GM12878 (cell line): ENCODE results near the gene DIS3L. TPM values are rescaled to one million over a fixed set of nuclear protein-coding genes. Genes with fewer than 3 reads are reported as not detected.

Experiments
- BCL11A ChIP-seq: IDR thresholded peaks from 2 replicates; pipeline ENCODE4 v1.6.1; 2011; ENCODE audit warnings: low read depth, low read length
- CBX5 ChIP-seq: sonication (generic); IDR thresholded peaks from 2 replicates; pipeline ENCODE4 v1.6.1; 2016; ENCODE audit warnings: low read depth, moderate library complexity, mild to moderate bottlenecking, inconsistent platforms
- HDAC6 ChIP-seq: fragments of 200-600 bp; sonication (generic); IDR thresholded peaks from one replicate; pipeline ENCODE4 v1.8.0; 2017; ENCODE audit warnings: antibody characterized with exemption; ENCODE audit not compliant: unreplicated experiment
- NR2C2 ChIP-seq: IDR thresholded peaks from 2 replicates; pipeline ENCODE4 v1.6.1; 2011; ENCODE audit warnings: borderline replicate concordance, low read depth; ENCODE audit not compliant: control insufficient read depth, insufficient read length
- NR2F1 ChIP-seq: fragments of 450-650 bp; conservative IDR thresholded peaks from 2 replicates; pipeline ENCODE4 v1.6.1; 2017; ENCODE audit warnings: mild to moderate bottlenecking
- POLR2AphosphoS2 ChIP-seq: IDR thresholded peaks from 2 replicates; pipeline ENCODE4 v1.6.1; 2011; ENCODE audit warnings: low read depth, mild to moderate bottlenecking, low read length, improper control_type of control experiment, moderate library complexity
- POLR2AphosphoS5 ChIP-seq: IDR thresholded peaks from 2 replicates; pipeline ENCODE4 v1.6.1; 2011; ENCODE audit warnings: mild to moderate bottlenecking, low read length, inconsistent platforms
- SMC3 ChIP-seq: IDR thresholded peaks from 2 replicates; pipeline ENCODE4 v1.6.1; 2011; ENCODE audit warnings: low read length, improper control_type of control experiment, borderline replicate concordance
- SRF ChIP-seq, 2 experiments: IDR thresholded peaks; 2 replicates each; pipeline ENCODE4 v1.6.1; 2011; ENCODE audit warnings: low read depth in 2 of 2, low read length in 2 of 2, mild to moderate bottlenecking in 1 of 2, moderate library complexity in 1 of 2
- STAT1 ChIP-seq: fragments of 450-650 bp; conservative IDR thresholded peaks from 2 replicates; pipeline ENCODE4 v1.6.1; 2014; ENCODE audit warnings: antibody characterized with exemption, mild to moderate bottlenecking
- TARDBP ChIP-seq: IDR thresholded peaks from 2 replicates; pipeline ENCODE4 v1.6.1; 2016; ENCODE audit warnings: borderline replicate concordance
- ZNF384 ChIP-seq: IDR thresholded peaks from 2 replicates; pipeline ENCODE4 v1.6.1; 2012; ENCODE audit warnings: low read depth, mild to moderate bottlenecking, low read length, improper control_type of control experiment, borderline replicate concordance
- polyA plus RNA-seq, 11 experiments: library from polyadenylated mRNA; depleted of rRNA in 4 of 11; unstranded in 6 of 11; stranded (reverse) in 5 of 11; fragments of >200 nt; fragmentation: Nextera tagmentation in 4 of 11; fragmentation: Illumina TruSeq in 1 of 11; extraction: Ambion mirVana in 4 of 11; extraction: Trizol in 1 of 11; gene quantifications; 1 replicate in 1 of 11; 2 replicates in 10 of 11; pipeline versions ENCODE4 v1.2.1 to v1.2.3, GENCODE V29; 2011 to 2016; ENCODE audit warnings: inconsistent platforms in 2 of 11, missing spikeins in 2 of 11, low read depth in 1 of 11
- total RNA-seq, 4 experiments: library from RNA; depleted of rRNA in 3 of 4; stranded (reverse); fragments of >200 nt in 3 of 4; fragmentation: Illumina TruSeq in 1 of 4; extraction: Trizol in 1 of 4; gene quantifications; 2 replicates each; pipeline versions ENCODE4 v1.2.1 to v1.2.3, GENCODE V29; 2013 to 2021
- TF ChIP-seq, protein P1 (sequence below): fragments of 450-650 bp; conservative IDR thresholded peaks from 2 replicates; pipeline ENCODE4 v1.6.1; 2017; ENCODE audit warnings: mild to moderate bottlenecking, moderate library complexity
- TF ChIP-seq, protein P2 (sequence below): IDR thresholded peaks from 2 replicates; pipeline ENCODE4 v1.6.1; 2012; ENCODE audit warnings: low read length, inconsistent platforms
- TF ChIP-seq, protein P3 (sequence below), 3 experiments: IDR thresholded peaks in 2 of 3; conservative IDR thresholded peaks in 1 of 3; 2 replicates each; pipeline ENCODE4 v1.5.1; 2011; ENCODE audit warnings: low read depth in 3 of 3, low read length in 3 of 3, mild to moderate bottlenecking in 3 of 3, control low read depth in 2 of 3, moderate library complexity in 2 of 3, inconsistent platforms in 1 of 3, mixed read lengths in 1 of 3; ENCODE audit not compliant: control insufficient read depth in 2 of 3, insufficient read depth in 1 of 3; ENCODE audit errors: extremely low read depth in 1 of 3
- TF ChIP-seq, protein P4 (sequence below): fragments of 450-650 bp; IDR thresholded peaks from 2 replicates; pipeline ENCODE4 v1.6.1; 2018; ENCODE audit warnings: mild to moderate bottlenecking, low read depth, moderate library complexity; ENCODE audit not compliant: partially characterized antibody
- TF ChIP-seq, protein P5 (sequence below): fragments of 150-350 bp; IDR thresholded peaks from 2 replicates; pipeline ENCODE4 v1.6.1; 2016; ENCODE audit warnings: low read depth, low read length

The DIS3L gene
- total and polyA plus RNA-seq, 10 of the 15 experiments (the other 5 are each of a cell fraction or from before 2014, with no cell fraction given), result 7.6 to 33.7 (median 25.5) TPM

DNA sequence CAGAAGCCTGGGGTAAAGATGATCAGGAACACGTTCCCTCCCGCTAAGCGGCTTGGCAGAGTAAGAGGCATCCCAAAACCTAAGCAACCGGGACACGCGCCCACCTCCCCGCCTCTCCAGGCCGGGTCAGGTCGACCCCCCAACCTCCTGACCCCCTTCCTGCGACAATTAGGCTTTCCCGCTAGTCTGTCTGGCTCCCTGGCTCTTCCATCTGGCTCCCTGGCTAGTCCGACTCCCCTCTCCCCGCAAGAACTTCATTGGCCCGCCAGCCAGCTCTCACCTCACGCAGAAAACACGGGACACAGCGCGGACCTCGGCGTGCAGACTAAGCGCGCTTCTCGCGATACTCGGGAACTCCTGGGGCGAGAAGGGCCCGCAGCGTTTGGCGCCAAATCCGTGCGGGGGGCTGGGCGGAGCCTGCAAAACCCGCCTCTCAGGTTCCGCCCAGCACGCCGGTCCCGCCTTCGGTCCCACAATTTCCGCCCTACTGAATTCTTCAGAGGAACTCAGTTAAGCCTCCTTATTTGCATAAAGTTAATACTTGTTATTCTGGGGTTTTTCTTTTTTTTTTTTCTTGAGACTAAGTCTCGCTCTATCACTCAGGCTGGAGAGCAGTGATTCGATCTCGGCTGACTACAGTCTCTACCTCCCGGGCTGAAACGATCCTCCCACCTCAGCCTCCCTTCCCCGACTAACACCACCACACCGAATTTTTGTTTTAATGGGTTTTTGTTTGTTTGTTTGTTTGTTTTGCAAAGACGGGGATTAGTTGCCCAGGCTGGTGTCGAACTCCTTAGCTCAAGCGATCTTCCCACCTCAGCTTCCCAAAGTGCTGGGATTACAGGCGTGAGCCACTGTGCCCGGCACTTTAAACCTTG is 63.2 kb downstream of the DIS3L start, which contains the start of gene TIPIN (continued):
- TF ChIP-seq POLR2AphosphoS2 (peak; percentile 84), SRF (IDR thresholded peaks at IDR 0.05; ENCODE audit: low read depth in 2 of 2, low read length in 2 of 2) (no peak), CBX5 (no peak), BCL11A (no peak), NR2C2 (no peak), SMC3 (no peak), ZNF384 (peak; percentile 94), NR2F1 (0 out of 2 replicates have a peak, but pooled peaks have one; percentile 34), TARDBP (no peak), HDAC6 (no peak), POLR2AphosphoS5 (peak; percentile 90), STAT1 (no peak; the same call in 1 of the 2 replicates)
- TF ChIP-seq, protein P1, sequence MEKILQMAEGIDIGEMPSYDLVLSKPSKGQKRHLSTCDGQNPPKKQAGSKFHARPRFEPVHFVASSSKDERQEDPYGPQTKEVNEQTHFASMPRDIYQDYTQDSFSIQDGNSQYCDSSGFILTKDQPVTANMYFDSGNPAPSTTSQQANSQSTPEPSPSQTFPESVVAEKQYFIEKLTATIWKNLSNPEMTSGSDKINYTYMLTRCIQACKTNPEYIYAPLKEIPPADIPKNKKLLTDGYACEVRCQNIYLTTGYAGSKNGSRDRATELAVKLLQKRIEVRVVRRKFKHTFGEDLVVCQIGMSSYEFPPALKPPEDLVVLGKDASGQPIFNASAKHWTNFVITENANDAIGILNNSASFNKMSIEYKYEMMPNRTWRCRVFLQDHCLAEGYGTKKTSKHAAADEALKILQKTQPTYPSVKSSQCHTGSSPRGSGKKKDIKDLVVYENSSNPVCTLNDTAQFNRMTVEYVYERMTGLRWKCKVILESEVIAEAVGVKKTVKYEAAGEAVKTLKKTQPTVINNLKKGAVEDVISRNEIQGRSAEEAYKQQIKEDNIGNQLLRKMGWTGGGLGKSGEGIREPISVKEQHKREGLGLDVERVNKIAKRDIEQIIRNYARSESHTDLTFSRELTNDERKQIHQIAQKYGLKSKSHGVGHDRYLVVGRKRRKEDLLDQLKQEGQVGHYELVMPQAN, result no peak
- TF ChIP-seq, protein P2, sequence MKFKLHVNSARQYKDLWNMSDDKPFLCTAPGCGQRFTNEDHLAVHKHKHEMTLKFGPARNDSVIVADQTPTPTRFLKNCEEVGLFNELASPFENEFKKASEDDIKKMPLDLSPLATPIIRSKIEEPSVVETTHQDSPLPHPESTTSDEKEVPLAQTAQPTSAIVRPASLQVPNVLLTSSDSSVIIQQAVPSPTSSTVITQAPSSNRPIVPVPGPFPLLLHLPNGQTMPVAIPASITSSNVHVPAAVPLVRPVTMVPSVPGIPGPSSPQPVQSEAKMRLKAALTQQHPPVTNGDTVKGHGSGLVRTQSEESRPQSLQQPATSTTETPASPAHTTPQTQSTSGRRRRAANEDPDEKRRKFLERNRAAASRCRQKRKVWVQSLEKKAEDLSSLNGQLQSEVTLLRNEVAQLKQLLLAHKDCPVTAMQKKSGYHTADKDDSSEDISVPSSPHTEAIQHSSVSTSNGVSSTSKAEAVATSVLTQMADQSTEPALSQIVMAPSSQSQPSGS, result no peak
- TF ChIP-seq, protein P3, sequence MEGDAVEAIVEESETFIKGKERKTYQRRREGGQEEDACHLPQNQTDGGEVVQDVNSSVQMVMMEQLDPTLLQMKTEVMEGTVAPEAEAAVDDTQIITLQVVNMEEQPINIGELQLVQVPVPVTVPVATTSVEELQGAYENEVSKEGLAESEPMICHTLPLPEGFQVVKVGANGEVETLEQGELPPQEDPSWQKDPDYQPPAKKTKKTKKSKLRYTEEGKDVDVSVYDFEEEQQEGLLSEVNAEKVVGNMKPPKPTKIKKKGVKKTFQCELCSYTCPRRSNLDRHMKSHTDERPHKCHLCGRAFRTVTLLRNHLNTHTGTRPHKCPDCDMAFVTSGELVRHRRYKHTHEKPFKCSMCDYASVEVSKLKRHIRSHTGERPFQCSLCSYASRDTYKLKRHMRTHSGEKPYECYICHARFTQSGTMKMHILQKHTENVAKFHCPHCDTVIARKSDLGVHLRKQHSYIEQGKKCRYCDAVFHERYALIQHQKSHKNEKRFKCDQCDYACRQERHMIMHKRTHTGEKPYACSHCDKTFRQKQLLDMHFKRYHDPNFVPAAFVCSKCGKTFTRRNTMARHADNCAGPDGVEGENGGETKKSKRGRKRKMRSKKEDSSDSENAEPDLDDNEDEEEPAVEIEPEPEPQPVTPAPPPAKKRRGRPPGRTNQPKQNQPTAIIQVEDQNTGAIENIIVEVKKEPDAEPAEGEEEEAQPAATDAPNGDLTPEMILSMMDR (IDR thresholded peaks at IDR 0.05 in 2 of 3, conservative IDR thresholded peaks at IDR 0.05 in 1 of 3; ENCODE audit: control insufficient read depth in 2 of 3, extremely low read depth in 1 of 3, insufficient read depth in 1 of 3, low read depth in 3 of 3, low read length in 3 of 3), result no peak
- TF ChIP-seq, protein P4, sequence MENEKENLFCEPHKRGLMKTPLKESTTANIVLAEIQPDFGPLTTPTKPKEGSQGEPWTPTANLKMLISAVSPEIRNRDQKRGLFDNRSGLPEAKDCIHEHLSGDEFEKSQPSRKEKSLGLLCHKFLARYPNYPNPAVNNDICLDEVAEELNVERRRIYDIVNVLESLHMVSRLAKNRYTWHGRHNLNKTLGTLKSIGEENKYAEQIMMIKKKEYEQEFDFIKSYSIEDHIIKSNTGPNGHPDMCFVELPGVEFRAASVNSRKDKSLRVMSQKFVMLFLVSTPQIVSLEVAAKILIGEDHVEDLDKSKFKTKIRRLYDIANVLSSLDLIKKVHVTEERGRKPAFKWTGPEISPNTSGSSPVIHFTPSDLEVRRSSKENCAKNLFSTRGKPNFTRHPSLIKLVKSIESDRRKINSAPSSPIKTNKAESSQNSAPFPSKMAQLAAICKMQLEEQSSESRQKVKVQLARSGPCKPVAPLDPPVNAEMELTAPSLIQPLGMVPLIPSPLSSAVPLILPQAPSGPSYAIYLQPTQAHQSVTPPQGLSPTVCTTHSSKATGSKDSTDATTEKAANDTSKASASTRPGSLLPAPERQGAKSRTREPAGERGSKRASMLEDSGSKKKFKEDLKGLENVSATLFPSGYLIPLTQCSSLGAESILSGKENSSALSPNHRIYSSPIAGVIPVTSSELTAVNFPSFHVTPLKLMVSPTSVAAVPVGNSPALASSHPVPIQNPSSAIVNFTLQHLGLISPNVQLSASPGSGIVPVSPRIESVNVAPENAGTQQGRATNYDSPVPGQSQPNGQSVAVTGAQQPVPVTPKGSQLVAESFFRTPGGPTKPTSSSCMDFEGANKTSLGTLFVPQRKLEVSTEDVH, result peak; percentile 97
- TF ChIP-seq, protein P5, sequence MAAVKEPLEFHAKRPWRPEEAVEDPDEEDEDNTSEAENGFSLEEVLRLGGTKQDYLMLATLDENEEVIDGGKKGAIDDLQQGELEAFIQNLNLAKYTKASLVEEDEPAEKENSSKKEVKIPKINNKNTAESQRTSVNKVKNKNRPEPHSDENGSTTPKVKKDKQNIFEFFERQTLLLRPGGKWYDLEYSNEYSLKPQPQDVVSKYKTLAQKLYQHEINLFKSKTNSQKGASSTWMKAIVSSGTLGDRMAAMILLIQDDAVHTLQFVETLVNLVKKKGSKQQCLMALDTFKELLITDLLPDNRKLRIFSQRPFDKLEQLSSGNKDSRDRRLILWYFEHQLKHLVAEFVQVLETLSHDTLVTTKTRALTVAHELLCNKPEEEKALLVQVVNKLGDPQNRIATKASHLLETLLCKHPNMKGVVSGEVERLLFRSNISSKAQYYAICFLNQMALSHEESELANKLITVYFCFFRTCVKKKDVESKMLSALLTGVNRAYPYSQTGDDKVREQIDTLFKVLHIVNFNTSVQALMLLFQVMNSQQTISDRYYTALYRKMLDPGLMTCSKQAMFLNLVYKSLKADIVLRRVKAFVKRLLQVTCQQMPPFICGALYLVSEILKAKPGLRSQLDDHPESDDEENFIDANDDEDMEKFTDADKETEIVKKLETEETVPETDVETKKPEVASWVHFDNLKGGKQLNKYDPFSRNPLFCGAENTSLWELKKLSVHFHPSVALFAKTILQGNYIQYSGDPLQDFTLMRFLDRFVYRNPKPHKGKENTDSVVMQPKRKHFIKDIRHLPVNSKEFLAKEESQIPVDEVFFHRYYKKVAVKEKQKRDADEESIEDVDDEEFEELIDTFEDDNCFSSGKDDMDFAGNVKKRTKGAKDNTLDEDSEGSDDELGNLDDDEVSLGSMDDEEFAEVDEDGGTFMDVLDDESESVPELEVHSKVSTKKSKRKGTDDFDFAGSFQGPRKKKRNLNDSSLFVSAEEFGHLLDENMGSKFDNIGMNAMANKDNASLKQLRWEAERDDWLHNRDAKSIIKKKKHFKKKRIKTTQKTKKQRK, result no peak
